Measurements from ENCODE around the gene KCNQ1OT1. TPM values are rescaled to one million over a fixed set of nuclear protein-coding genes. Genes with fewer than 3 reads are reported as not detected.

Gene KCNQ1OT1
- total and polyA plus RNA-seq, 2 of the 4 experiments (the other 2 are of a cell fraction) = 0.14 to 2.0 TPM

- ATAC-seq (ENCODE audit: low read depth) (no peak), DNase-seq (no peak)
- Histone ChIP-seq H3K4me2 (ENCODE audit: low read depth, low read length) (no peak overlapping the region), H2BK15ac (ENCODE audit: low read depth, low read length) (no peak overlapping the region), H4K8ac (ENCODE audit: low read depth in 2 of 2, low read length in 2 of 2) (no peak overlapping the region), H2BK20ac (ENCODE audit: low read depth, low read length) (no peak overlapping the region), H3K27me3 (ENCODE audit: control insufficient read depth, insufficient read depth, low read length) (peaks cover 20% of the 10 kb centered on the region; the same call in 1 of the 2 replicates), H3K9ac (ENCODE audit: low read depth, low read length) (no peak overlapping the region), H3K4me1 (ENCODE audit: control insufficient read depth, insufficient read depth, low read length) (no peaks in the 10 kb centered on the region; the same call in 1 of the 2 replicates), H3K18ac (ENCODE audit: low read depth, low read length) (no peak overlapping the region), H2AK5ac (ENCODE audit: low read depth, low read length) (no peak overlapping the region), H3K9me3 (ENCODE audit: control insufficient read depth, insufficient read depth, low read length) (peaks cover 9% of the 10 kb centered on the region), H3K56ac (ENCODE audit: extremely low read depth, insufficient read depth, low read length) (no peak overlapping the region), H3K9me1 (ENCODE audit: insufficient read depth, low read length) (no peaks in the 10 kb centered on the region), H3K14ac (replicated peaks; ENCODE audit: low read depth, low read length) (no peak overlapping the region), H2BK120ac (ENCODE audit: low read depth, low read length) (no peak overlapping the region), H3K27ac (ENCODE audit: insufficient read depth, low read length) (no peak overlapping the region), H2AFZ (replicated peaks; ENCODE audit: low read length, poor library complexity) (peak overlapping the region; percentile 43), H3K79me1 (ENCODE audit: low read depth in 1 of 2, low read length in 2 of 2) (no peaks in the 10 kb centered on the region), H4K5ac (ENCODE audit: low read depth, low read length) (no peak overlapping the region), H3K23ac (ENCODE audit: low read depth, low read length) (no peak overlapping the region), H3K4me3 (ENCODE audit: insufficient read depth, low read depth, low read length) (no peak overlapping the region), H4K91ac (ENCODE audit: insufficient read depth, low read depth, low read length) (no peak overlapping the region), H3K36me3 (ENCODE audit: control insufficient read depth, insufficient read depth, low read length) (no peaks in the 10 kb centered on the region), H2BK5ac (ENCODE audit: low read depth, low read length, poor library complexity, severe bottlenecking) (no peak overlapping the region), H2AK9ac (replicated peaks; ENCODE audit: low read depth, low read length, poor library complexity) (no peak overlapping the region), H4K20me1 (ENCODE audit: insufficient read depth, low read length) (no peaks in the 10 kb centered on the region; the same call in 1 of the 2 replicates), H3K4ac (ENCODE audit: low read depth, low read length) (no peak overlapping the region)
- dilution Hi-C loops (cut with HindIII; ENCODE audit: low sequenced_read_pairs, unreplicated experiment) = no loop called here
- BruUV-seq (replicated peaks) = no TSS peak
- in situ Hi-C loops (cut with MboI; ENCODE audit: low sequenced_read_pairs) = no loop called here
- POLR2A ChIA-PET (ENCODE audit: unreplicated experiment) = no interaction called here
- intact Hi-C loops (cut with micrococcal nuclease) = no loop called here
- WGBS, 2 experiments (ENCODE audit: extremely low coverage in 2 of 2, insufficient read length in 1 of 2) = 83% methylated on average over 8 of the region's 28 CpGs; no CpG with 5 or more reads in 1 of the 2 experiments
- CTCF ChIA-PET = no interaction called here
- TF ChIP-seq CHD1 (IDR thresholded peaks at IDR 0.05; ENCODE audit: low read depth, low read length) (no peak), CEBPB (IDR thresholded peaks at IDR 0.05; ENCODE audit: low read depth, low read length) (no peak), SMC3 (IDR thresholded peaks at IDR 0.05; ENCODE audit: low read depth, low read length) (no peak), RFX5 (IDR thresholded peaks at IDR 0.05; ENCODE audit: low read depth, low read length) (no peak), MAZ (IDR thresholded peaks at IDR 0.05; ENCODE audit: borderline replicate concordance, low read depth, low read length) (no peak), POLR2A (IDR thresholded peaks at IDR 0.05; ENCODE audit: low read depth, low read length) (no peak), FOS (IDR thresholded peaks at IDR 0.05; ENCODE audit: low read depth, low read length) (no peak), NFE2L2 (IDR thresholded peaks at IDR 0.05; ENCODE audit: low read depth, low read length) (no peak), MAFK (IDR thresholded peaks at IDR 0.05; ENCODE audit: low read depth, low read length) (no peak), BHLHE40 (IDR thresholded peaks at IDR 0.05; ENCODE audit: low read depth, low read length) (no peak), MXI1 (IDR thresholded peaks at IDR 0.05; ENCODE audit: borderline replicate concordance, low read depth, low read length) (no peak), CTCF (conservative IDR thresholded peaks at IDR 0.05; ENCODE audit: low read depth, low read length) (no peak)
- TF ChIP-seq, protein P1, sequence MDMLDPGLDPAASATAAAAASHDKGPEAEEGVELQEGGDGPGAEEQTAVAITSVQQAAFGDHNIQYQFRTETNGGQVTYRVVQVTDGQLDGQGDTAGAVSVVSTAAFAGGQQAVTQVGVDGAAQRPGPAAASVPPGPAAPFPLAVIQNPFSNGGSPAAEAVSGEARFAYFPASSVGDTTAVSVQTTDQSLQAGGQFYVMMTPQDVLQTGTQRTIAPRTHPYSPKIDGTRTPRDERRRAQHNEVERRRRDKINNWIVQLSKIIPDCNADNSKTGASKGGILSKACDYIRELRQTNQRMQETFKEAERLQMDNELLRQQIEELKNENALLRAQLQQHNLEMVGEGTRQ (IDR thresholded peaks at IDR 0.05; ENCODE audit: low read depth, low read length) = no peak
- TF ChIP-seq, protein P2, sequence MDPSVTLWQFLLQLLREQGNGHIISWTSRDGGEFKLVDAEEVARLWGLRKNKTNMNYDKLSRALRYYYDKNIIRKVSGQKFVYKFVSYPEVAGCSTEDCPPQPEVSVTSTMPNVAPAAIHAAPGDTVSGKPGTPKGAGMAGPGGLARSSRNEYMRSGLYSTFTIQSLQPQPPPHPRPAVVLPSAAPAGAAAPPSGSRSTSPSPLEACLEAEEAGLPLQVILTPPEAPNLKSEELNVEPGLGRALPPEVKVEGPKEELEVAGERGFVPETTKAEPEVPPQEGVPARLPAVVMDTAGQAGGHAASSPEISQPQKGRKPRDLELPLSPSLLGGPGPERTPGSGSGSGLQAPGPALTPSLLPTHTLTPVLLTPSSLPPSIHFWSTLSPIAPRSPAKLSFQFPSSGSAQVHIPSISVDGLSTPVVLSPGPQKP (IDR thresholded peaks at IDR 0.05; ENCODE audit: borderline replicate concordance, low read depth, low read length) = no peak
Measured at GRCh38 chr11:2731130-2732125, 31.6 kb upstream of the KCNQ1OT1 start.
